Subcutaneous adipose tissue (tissue), 4 donors: Measurements from ENCODE around the gene PCNX2. TPM values are rescaled to one million over a fixed set of nuclear protein-coding genes. Genes with fewer than 3 reads are reported as not detected.

Experiments used
- CTCF ChIP-seq: fragments of 450-650 bp; IDR thresholded peaks from one replicate; pipeline ENCODE4 v1.5.1; 2016; ENCODE audit warnings: low read depth, mild to moderate bottlenecking, control low read depth, antibody characterized with exemption, moderate library complexity
- total RNA-seq, 4 donors: library from RNA; depleted of rRNA; stranded (reverse); fragments of >200 nt; gene quantifications; one replicate each; pipeline ENCODE4 v1.1.0, GENCODE V29; 2016

The PCNX2 gene
- total RNA-seq, 4 donors from 2014 or later: 13.0 to 33.1 (median 18.4) TPM

GRCh38 chr1:233197940-233198339, 97.6 kb downstream of the PCNX2 start:
- TF ChIP-seq CTCF: no peak

GRCh38 chr1:233193741-233194140, 101.8 kb downstream of the PCNX2 start:
- no peak for TF ChIP-seq CTCF

GRCh38 chr1:233190987-233191386, 104.5 kb downstream of the PCNX2 start:
- no peak for TF ChIP-seq CTCF

GRCh38 chr1:233189526-233189925, 106.0 kb downstream of the PCNX2 start:
- TF ChIP-seq CTCF: no peak

GRCh38 chr1:233188061-233188460, 107.5 kb downstream of the PCNX2 start:
- no peak for TF ChIP-seq CTCF

- no peak for TF ChIP-seq CTCF
Observed at GRCh38 chr1:233183226-233184020, 112.1 kb downstream of the PCNX2 start.

GRCh38 chr1:233182587-233182986, 112.9 kb downstream of the PCNX2 start:
- TF ChIP-seq CTCF: no peak
